Loucy (cell line): ENCODE data around the gene XRN2.

Source experiments
- H2AFZ ChIP-seq: fragments of 200-600 bp; sonication (generic); 2 replicates; pipeline ENCODE4 v1.6.0; 2016; ENCODE audit warnings: antibody characterized with exemption, mild to moderate bottlenecking, low read length, moderate library complexity
- H3F3A ChIP-seq: fragments of 200-600 bp; 2 replicates; pipeline ENCODE4 v1.6.0; 2016; ENCODE audit warnings: antibody characterized with exemption, low read depth, mild to moderate bottlenecking
- H3K27me3 ChIP-seq: fragments of 200-600 bp; sonication (generic); 2 replicates; pipeline ENCODE4 v1.6.1; 2014; ENCODE audit warnings: low read length, mild to moderate bottlenecking; ENCODE audit not compliant: insufficient read depth, poor library complexity, severe bottlenecking
- H3K36me3 ChIP-seq: fragments of 200-600 bp; sonication (generic); 2 replicates; pipeline ENCODE4 v1.6.1; 2016; ENCODE audit warnings: low read length; ENCODE audit not compliant: insufficient read depth
- H3K4me1 ChIP-seq: fragments of 200-600 bp; sonication (generic); 2 replicates; pipeline ENCODE4 v1.5.1; 2014; ENCODE audit warnings: low read length, mild to moderate bottlenecking; ENCODE audit not compliant: insufficient read depth, poor library complexity, severe bottlenecking
- H3K4me2 ChIP-seq: fragments of 200-600 bp; sonication (generic); 2 replicates; pipeline ENCODE4 v1.6.0; 2014; ENCODE audit warnings: antibody characterized with exemption, low read length, low read depth, mild to moderate bottlenecking; ENCODE audit not compliant: poor library complexity, severe bottlenecking
- H3K4me3 ChIP-seq: fragments of 200-600 bp; sonication (generic); 2 replicates; pipeline ENCODE4 v1.5.1; 2014; ENCODE audit warnings: low read length, mild to moderate bottlenecking, mixed read lengths; ENCODE audit not compliant: poor library complexity, severe bottlenecking
- H3K79me2 ChIP-seq: fragments of 200-600 bp; sonication (generic); 2 replicates; pipeline ENCODE4 v1.6.1; 2014; ENCODE audit warnings: low read length; ENCODE audit not compliant: insufficient read depth
- H3K9ac ChIP-seq: fragments of 200-600 bp; sonication (generic); 2 replicates; pipeline ENCODE4 v1.6.0; 2014; ENCODE audit warnings: mild to moderate bottlenecking, low read depth, low read length, moderate library complexity; ENCODE audit not compliant: poor library complexity, severe bottlenecking
- H3K9me2 ChIP-seq: fragments of 200-600 bp; sonication (generic); replicated peaks from 2 replicates; pipeline ENCODE4 v1.6.1; 2016; ENCODE audit warnings: low read depth, low read length, mixed read lengths
- H3K9me3 ChIP-seq: fragments of 200-600 bp; sonication (generic); 2 replicates; pipeline ENCODE4 v1.6.1; 2014; ENCODE audit warnings: mild to moderate bottlenecking, antibody characterized with exemption, low read length, low read depth; ENCODE audit not compliant: insufficient read depth
- H4K20me1 ChIP-seq: fragments of 200-600 bp; sonication (generic); 2 replicates; pipeline ENCODE4 v1.6.0; 2014; ENCODE audit warnings: antibody characterized with exemption, low read length, mild to moderate bottlenecking; ENCODE audit not compliant: insufficient read depth, poor library complexity, severe bottlenecking
- CTCF ChIP-seq: fragments of 200-600 bp; sonication (generic); conservative IDR thresholded peaks from 2 replicates; pipeline ENCODE4 v1.5.1; 2014; ENCODE audit warnings: mild to moderate bottlenecking, antibody characterized with exemption, low read length
- EZH2phosphoT487 ChIP-seq: fragments of 200-600 bp; IDR thresholded peaks from 2 replicates; pipeline ENCODE4 v1.6.1; 2018; ENCODE audit warnings: antibody characterized with exemption, mild to moderate bottlenecking, moderate library complexity, borderline replicate concordance

XRN2 gene

GRCh38 chr20:21377701-21378100, 74.6 kb downstream of the XRN2 start:
- Histone ChIP-seq H3K4me1 (no peaks in the 10 kb centered on the region), H2AFZ (no peak overlapping the region), H3K4me2 (no peak overlapping the region), H3K9me3 (no peaks in the 10 kb centered on the region), H3F3A (no peaks in the 10 kb centered on the region), H3K36me3 (peaks cover 64% of the 10 kb centered on the region), H4K20me1 (peaks cover 26% of the 10 kb centered on the region), H3K9ac (no peak overlapping the region), H3K79me2 (peaks cover 45% of the 10 kb centered on the region), H3K27me3 (no peaks in the 10 kb centered on the region), H3K4me3 (no peak overlapping the region), H3K9me2 (no peaks in the 10 kb centered on the region)
- TF ChIP-seq EZH2phosphoT487 (no peak), CTCF (no peak)

DNA sequence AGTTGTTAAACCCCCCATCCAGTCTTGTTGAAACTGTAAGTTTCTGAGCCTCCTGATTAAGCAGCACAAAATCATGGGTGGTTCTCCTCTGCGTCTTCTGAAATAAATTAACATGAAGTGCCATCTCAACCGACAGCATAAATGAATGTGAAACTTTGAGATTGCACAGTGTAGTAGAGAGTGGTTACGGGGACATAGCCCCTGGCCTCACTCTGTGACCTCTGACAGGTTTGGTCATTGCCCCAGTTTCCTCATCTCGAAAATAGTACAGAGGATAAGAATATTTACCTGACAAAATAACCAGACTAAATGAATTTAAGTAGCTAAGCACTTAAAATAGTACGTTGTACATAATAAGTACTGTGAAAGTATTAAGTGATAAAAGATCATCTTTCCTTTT, 75.1 kb downstream of the XRN2 start:
- Histone ChIP-seq H3K4me3 (no peak overlapping the region), H3K36me3 (peaks cover 65% of the 10 kb centered on the region), H2AFZ (no peak overlapping the region), H3K9ac (no peak overlapping the region), H3K9me2 (no peaks in the 10 kb centered on the region), H3K27me3 (no peaks in the 10 kb centered on the region), H3K4me2 (no peak overlapping the region), H3K79me2 (peaks cover 43% of the 10 kb centered on the region), H3K4me1 (no peaks in the 10 kb centered on the region), H3F3A (no peaks in the 10 kb centered on the region), H4K20me1 (peaks cover 26% of the 10 kb centered on the region), H3K9me3 (no peaks in the 10 kb centered on the region)
- TF ChIP-seq CTCF (no peak), EZH2phosphoT487 (no peak)

DNA sequence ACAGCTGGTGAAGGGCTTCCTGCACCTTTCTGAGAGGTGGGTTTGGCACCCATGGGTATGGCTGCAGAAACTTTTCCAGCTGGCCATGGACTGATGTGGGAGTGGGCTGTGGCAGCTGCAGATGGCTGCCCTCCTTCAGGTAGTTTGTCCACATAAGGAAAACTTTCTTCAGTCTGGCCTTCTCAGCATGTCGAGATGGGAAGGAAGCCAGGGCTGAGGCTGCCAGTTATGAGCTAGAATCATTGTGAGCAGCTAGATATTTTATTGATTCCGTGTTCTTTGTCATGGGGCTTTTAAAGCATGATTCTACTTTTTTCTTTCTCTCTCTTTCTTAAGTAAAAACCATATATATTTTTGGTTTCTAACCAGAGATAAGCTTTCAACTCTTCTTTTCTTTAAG, 77.6 kb downstream of the XRN2 start:
- TF ChIP-seq CTCF, result no peak
- no peak for TF ChIP-seq EZH2phosphoT487
- Histone ChIP-seq H3K79me2 (peaks cover 24% of the 10 kb centered on the region), H3K36me3 (peaks cover 83% of the 10 kb centered on the region)

More for the DNA sequence above, 77.6 kb downstream of the XRN2 start:
- H4K20me1 ChIP-seq, result peaks cover 20% of the 10 kb centered on the region
- no peak overlapping the region for H2AFZ ChIP-seq
- H3K9me2 ChIP-seq, result no peaks in the 10 kb centered on the region
- no peak overlapping the region for H3K4me3 ChIP-seq
- H3K4me1 ChIP-seq, result no peaks in the 10 kb centered on the region
- H3K9me3 ChIP-seq, result no peaks in the 10 kb centered on the region
- no peaks in the 10 kb centered on the region for H3F3A ChIP-seq
- no peaks in the 10 kb centered on the region for H3K27me3 ChIP-seq
- no peak overlapping the region for H3K9ac ChIP-seq
- H3K4me2 ChIP-seq, result no peak overlapping the region
